Coronary artery (tissue), 2 donors: ENCODE measurements around the gene ZNF580.

Source experiments
- DNase-seq: peaks from one replicate; pipeline ENCODE4 v3.0.0-alpha.2; 2017; ENCODE audit warnings: low spot score
- H3K27ac ChIP-seq, 2 donors: fragments of 200-600 bp; sonication (generic); one replicate each; pipeline ENCODE4 v1.5.1; 2016 to 2019
- H3K4me3 ChIP-seq: fragments of 200-600 bp; sonication (generic); 2 replicates; pipeline ENCODE4 v1.5.1; 2016; ENCODE audit warnings: mild to moderate bottlenecking, moderate library complexity
- TF ChIP-seq, protein P1 (sequence below): fragments of 200-600 bp; sonication (generic); IDR thresholded peaks from one replicate; pipeline ENCODE4 v1.5.1; 2019; ENCODE audit warnings: antibody characterized with exemption

ZNF580 gene

DNA sequence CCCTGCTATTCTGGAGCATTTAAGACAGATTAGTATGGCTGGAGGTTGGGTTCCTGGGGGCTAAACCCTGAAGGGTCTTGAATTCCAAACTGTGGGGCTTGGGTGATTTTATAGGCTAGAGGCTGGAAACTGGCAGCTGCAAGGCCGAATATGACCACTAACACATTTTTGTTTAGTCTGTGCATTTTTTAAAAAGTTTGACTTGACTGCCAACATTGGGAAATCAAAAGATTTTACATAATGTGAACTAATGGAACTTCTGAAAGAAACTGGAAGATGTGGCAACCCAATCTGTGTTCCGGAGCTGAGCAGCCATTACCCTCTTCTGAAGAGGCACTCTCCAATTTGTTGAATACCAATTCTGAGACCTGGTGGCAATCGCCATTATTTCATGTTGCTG lies 21.5 kb upstream of the ZNF580 start:
- Histone ChIP-seq H3K27ac (no peak overlapping the region), H3K4me3 (no peak overlapping the region)
- TF ChIP-seq, protein P1, sequence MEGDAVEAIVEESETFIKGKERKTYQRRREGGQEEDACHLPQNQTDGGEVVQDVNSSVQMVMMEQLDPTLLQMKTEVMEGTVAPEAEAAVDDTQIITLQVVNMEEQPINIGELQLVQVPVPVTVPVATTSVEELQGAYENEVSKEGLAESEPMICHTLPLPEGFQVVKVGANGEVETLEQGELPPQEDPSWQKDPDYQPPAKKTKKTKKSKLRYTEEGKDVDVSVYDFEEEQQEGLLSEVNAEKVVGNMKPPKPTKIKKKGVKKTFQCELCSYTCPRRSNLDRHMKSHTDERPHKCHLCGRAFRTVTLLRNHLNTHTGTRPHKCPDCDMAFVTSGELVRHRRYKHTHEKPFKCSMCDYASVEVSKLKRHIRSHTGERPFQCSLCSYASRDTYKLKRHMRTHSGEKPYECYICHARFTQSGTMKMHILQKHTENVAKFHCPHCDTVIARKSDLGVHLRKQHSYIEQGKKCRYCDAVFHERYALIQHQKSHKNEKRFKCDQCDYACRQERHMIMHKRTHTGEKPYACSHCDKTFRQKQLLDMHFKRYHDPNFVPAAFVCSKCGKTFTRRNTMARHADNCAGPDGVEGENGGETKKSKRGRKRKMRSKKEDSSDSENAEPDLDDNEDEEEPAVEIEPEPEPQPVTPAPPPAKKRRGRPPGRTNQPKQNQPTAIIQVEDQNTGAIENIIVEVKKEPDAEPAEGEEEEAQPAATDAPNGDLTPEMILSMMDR = no peak
- DNase-seq = no peak

DNA sequence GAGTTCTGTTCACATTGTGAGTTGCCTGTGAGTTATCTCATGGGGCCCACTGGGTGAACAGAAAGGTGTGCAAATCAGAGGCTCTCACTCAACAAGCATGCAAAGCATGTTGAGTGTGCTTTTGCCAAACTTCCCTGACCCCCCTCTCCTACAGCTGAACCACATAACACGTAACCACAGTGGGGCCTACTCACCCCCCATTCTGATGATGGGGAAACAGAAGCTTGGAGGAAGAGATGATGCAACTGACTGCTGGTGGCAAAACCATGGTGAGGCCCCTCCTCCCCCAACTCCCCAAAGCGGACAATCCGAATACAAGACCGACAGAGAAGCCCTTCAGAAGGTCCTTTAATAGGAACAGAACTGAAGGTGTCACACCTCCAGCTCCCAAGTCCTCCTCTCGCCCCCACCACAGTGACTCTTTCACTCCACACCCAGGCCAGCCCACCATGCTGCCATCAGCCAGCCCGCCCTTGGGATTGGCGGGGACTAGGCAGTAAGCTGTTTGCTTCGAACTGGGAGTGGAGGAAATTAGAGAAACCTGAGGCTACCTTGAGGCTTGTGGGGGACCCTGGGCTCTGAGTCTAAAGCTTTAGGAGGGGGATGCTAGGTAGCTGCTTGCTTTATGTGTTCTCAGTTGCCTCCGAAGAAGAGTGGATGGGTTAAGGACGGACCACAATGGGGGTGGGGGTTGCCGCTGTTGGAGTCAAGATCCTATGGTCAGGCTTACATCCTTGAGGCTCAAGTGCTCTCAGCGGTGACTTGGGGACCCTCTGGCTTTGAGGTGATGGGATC lies 20.2 kb upstream of the ZNF580 start:
- Histone ChIP-seq H3K4me3 (no peak overlapping the region), H3K27ac (no peak overlapping the region)
- TF ChIP-seq, protein P1 = no peak
- no peak for DNase-seq

DNA sequence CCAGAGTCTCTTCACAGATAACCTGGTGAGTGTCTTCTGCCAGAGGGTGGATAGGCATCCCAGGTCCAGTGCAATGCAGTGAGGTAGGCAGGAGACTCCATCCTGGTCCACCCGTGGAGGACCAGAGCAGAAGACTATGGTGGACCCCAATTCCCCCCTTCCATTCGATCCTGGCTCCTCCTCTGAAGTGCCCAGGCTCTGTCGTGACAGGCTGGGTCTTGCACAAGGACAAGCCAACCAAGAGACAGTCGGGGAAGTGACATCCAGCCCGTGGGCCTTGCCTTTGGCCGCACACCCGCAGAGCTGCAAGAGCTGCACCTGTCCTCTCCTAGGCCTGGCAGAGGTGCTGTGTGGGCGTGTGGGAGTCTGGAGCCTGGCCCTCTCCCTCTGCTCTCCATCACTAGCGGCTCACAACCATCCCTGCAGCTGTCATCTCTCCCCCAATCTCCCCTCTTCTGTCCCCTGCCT lies 19.6 kb upstream of the ZNF580 start:
- TF ChIP-seq, protein P1 = no peak
- Histone ChIP-seq H3K27ac (no peak overlapping the region), H3K4me3 (no peak overlapping the region)
- DNase-seq = no peak

DNA sequence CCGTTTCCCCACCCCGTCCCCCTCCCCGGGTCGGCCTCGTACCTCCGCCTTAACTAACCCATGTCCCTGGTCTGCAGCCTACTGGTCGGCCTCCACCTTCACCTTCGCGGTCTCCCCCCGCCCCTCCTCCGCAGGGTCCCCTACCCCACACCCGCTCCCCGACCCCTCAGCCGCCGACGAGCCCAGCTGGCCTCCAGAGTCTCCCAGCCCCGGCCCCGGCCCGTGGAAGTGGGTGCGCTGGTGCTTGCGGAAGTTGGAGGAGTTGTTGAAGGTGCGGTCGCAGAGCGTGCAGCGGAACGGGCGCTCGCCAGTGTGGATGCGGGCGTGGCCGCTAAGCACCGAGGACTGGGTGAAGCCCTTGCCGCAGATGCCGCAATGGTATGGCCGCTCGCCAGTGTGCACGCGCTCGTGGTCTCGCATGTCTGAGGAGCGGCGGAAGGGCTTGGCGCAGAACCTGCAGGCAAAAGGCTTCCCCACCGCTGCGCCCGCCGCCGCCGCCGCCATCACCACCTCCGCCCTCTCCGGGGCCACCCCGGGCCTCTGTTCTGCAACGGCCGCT lies 19.1 kb upstream of the ZNF580 start:
- DNase-seq = no peak
- TF ChIP-seq, protein P1 = no peak
- no peak overlapping the region for H3K27ac ChIP-seq

DNA sequence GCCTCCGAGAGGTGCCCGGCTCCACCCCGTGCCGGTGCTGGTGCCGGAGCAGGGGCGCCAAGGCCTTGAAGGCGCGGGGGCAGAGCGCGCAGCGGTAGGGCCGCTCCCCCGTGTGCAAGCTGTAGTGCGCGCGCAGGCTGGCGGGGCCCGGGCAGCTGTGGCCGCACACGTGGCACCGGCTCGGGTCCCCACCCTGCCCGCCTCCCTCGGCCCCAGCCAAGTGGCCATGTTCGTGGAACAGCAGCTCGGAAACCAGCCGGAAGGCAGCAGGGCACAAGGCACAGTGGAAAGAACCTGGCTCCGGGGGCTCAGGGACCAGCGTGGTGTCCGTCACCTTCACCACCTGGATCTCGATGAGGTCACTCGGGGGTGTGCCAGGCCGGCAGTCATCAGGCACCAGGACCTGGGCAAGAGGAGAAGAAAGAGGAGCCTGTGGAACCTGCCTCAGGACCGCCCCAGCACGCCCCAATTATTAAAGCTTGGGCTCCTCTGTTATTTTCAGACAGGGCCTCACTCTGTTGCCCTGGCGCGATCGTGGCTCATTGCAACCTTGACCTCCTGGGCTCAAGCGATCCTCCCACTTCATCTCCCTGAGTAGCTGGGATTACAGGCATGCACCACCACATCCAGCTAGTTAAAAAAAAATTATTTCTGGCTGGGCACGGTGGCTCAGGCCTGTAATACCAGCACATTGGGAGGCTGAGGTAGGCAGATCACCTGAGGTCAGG lies 18.4 kb upstream of the ZNF580 start:
- no peak overlapping the region for H3K27ac ChIP-seq
- DNase-seq = no peak

More for the DNA sequence above, 19.1 kb upstream of the ZNF580 start:
- no peak overlapping the region for H3K4me3 ChIP-seq

DNA sequence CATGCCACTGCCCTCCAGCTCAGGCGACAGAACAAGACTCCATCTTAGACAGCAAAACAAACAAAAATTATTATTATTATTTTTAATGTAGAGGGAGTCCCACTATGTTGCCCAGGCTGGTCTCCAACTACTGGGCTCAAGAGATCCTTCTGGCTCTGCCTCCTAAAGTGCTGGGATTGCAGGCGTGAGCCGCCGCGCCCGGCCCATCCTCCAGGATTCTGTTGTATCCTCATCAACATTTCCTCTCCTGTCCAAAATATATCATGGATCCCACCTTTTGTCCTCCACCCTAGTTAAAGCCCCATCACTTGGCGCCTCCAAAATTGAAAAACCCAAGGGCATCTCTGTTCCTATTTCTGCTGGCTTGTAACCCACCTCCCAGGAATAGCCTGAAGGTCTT lies 17.7 kb upstream of the ZNF580 start:
- DNase-seq = no peak
- no peak overlapping the region for H3K4me3 ChIP-seq
- peak overlapping the region in 1 of 2 donors; percentile 99 for H3K27ac ChIP-seq
- TF ChIP-seq, protein P1 = no peak

More for the DNA sequence above, 18.4 kb upstream of the ZNF580 start:
- TF ChIP-seq, protein P1 = no peak
- H3K4me3 ChIP-seq = no peak overlapping the region
